ENCODE data around the gene SRPRB. TPM values are rescaled to one million over a fixed set of nuclear protein-coding genes. Genes with fewer than 3 reads are reported as not detected.

The SRPRB gene
- total and polyA plus RNA-seq, 9 of the 15 experiments (the other 6 are each of a cell fraction or from before 2014, with no cell fraction given) = 29.5 to 66.0 (median 41.4) TPM

- Histone ChIP-seq H2AFZ (ENCODE audit: low read depth, low read length) (0 out of 2 replicates have a peak overlapping the region, but pooled peaks have one; percentile 19), H3K36me3 (ENCODE audit: control insufficient read depth, insufficient read depth, low read length) (no peaks in the 10 kb centered on the region), H3K9ac (ENCODE audit: insufficient read depth in 1 of 2, low read depth in 2 of 2, low read length in 2 of 2) (peak overlapping the region in 1 of 2 experiments; percentile 35; a peak in 1 of 4 replicates), H3K27ac (ENCODE audit: extremely low read depth, low read depth, low read length) (peak overlapping the region; percentile 81), H3K79me2 (ENCODE audit: control insufficient read depth, insufficient read depth, low read length) (no peaks in the 10 kb centered on the region; the same call in 2 of the 3 replicates), H4K20me1 (replicated peaks; ENCODE audit: control insufficient read depth, insufficient read depth, low read length) (no peaks in the 10 kb centered on the region), H3K4me1 (replicated peaks in 1 of 2; ENCODE audit: control insufficient read depth in 2 of 2, insufficient read depth in 2 of 2, low read length in 2 of 2) (peaks cover 14 to 62% of the 10 kb centered on the region in 2 experiments; a peak in 3 of 5 replicates), H3K27me3 (ENCODE audit: control insufficient read depth in 2 of 2, insufficient read depth in 2 of 2, low read length in 2 of 2) (no peaks in the 10 kb centered on the region), H3K9me1 (ENCODE audit: control insufficient read depth, insufficient read depth, low read length) (no peaks in the 10 kb centered on the region), H3K4me2 (ENCODE audit: insufficient read depth, low read length) (peak overlapping the region; percentile 54), H3K4me3 (no peak overlapping the region), H3K9me3 (replicated peaks; ENCODE audit: control insufficient read depth, insufficient read depth, low read depth, low read length) (no peaks in the 10 kb centered on the region)
- FAIRE-seq (peak; percentile 98), DNase-seq (ENCODE audit: extremely low read depth in 1 of 4, low spot score in 3 of 4) (peak; percentile 76 to 92 (median 84)), ATAC-seq (peak; percentile 90)
- POLR2A ChIA-PET = interaction anchor here (1.4 to 1.7 kb wide), 2 partner anchors 18 to 46 kb away, joined by 3 to 4 read pairs; no protein-coding TSS in a partner anchor
- in situ Hi-C loops (cut with MboI) = no loop called here
- intact Hi-C loops (cut with micrococcal nuclease) = loop anchor here (2.0 kb wide), 1 partner anchor 41 kb away; no protein-coding TSS in a partner anchor
- BruUV-seq (replicated peaks) = no TSS peak
- WGBS (ENCODE audit: insufficient coverage, low coverage, missing lambda C conversion rate) = 0% methylated on average over 4 of the region's 5 CpGs
- CTCF ChIA-PET (ENCODE audit: low intra/inter-chr PET ratio) = no interaction called here
- TF ChIP-seq GATAD2A (IDR thresholded peaks at IDR 0.05) = peak; percentile 97
- no peak for TF ChIP-seq NFATC3 (IDR thresholded peaks at IDR 0.05)
- no peak for TF ChIP-seq RFX1 (IDR thresholded peaks at IDR 0.05)
- TF ChIP-seq EHMT2 (IDR thresholded peaks at IDR 0.05) = peak; percentile 83
- TF ChIP-seq PHTF2 (CRISPR knock-in tag; IDR thresholded peaks at IDR 0.05) = no peak
- TF ChIP-seq ARHGAP35 (IDR thresholded peaks at IDR 0.05; ENCODE audit: partially characterized antibody) = no peak
- TF ChIP-seq ELK3 (CRISPR knock-in tag; IDR thresholded peaks at IDR 0.05) = no peak
- TF ChIP-seq ZNF436 (CRISPR knock-in tag; IDR thresholded peaks at IDR 0.05) = no peak
- no peak for TF ChIP-seq ZNF277 (CRISPR knock-in tag; IDR thresholded peaks at IDR 0.05; ENCODE audit: borderline replicate concordance)
- no peak for TF ChIP-seq MCM7 (IDR thresholded peaks at IDR 0.05)
- peak; percentile 68 for TF ChIP-seq CCNT2 (IDR thresholded peaks at IDR 0.05; ENCODE audit: borderline replicate concordance, extremely low read depth, insufficient read length, low read depth, low read length)
- no peak for TF ChIP-seq TFAP4 (CRISPR knock-in tag; IDR thresholded peaks at IDR 0.05; ENCODE audit: borderline replicate concordance)
- TF ChIP-seq FOXO4 (CRISPR knock-in tag; IDR thresholded peaks at IDR 0.05) = no peak
- TF ChIP-seq SAFB (IDR thresholded peaks at IDR 0.05; ENCODE audit: borderline replicate concordance, low read depth, low read length) = no peak
- no peak for TF ChIP-seq ILF3 (IDR thresholded peaks at IDR 0.05; ENCODE audit: borderline replicate concordance)
- TF ChIP-seq SMARCC2 (IDR thresholded peaks at IDR 0.05; ENCODE audit: low read depth) = peak; percentile 78
- no peak for TF ChIP-seq TCF15 (CRISPR knock-in tag; IDR thresholded peaks at IDR 0.05)
- no peak for TF ChIP-seq IRF2 (CRISPR knock-in tag; IDR thresholded peaks at IDR 0.05)
- no peak for TF ChIP-seq KAT8 (IDR thresholded peaks at IDR 0.05; ENCODE audit: low read depth)
These were observed 45.8 kb downstream of the SRPRB start for GRCh38 chr3:133851266-133851906.
